Small intestine (tissue), 7 donors: ENCODE results near the gene DNAJB2. TPM values are rescaled to one million over a fixed set of nuclear protein-coding genes. Genes with fewer than 3 reads are reported as not detected.

Experiments used
- DNase-seq, 2 donors: peaks; one replicate each; pipeline versions ENCODE4 v3.0.0 to v3.0.0-alpha.2; 2013
- FAIRE-seq: peaks from 2 replicates; lab custom pipeline; 2012; peaks lifted over from hg19 to GRCh38; lab: Jason Lieb, UNC
- H3K27ac ChIP-seq, 3 donors: one replicate each; pipeline ENCODE4 v1.5.1; 2013; ENCODE audit warnings: low read length in 2 of 3, mild to moderate bottlenecking in 2 of 3, control low read depth in 1 of 3, inconsistent platforms in 1 of 3, low read depth in 1 of 3, moderate library complexity in 1 of 3
- H3K27me3 ChIP-seq, 3 donors: one replicate each; pipeline ENCODE4 v1.6.1; 2013; ENCODE audit warnings: low read length in 3 of 3, inconsistent platforms in 1 of 3; ENCODE audit not compliant: control insufficient read depth in 3 of 3, insufficient read depth in 3 of 3
- H3K36me3 ChIP-seq, 3 donors: one replicate each; pipeline ENCODE4 v1.6.1; 2013; ENCODE audit warnings: low read length in 3 of 3, inconsistent platforms in 1 of 3, low read depth in 1 of 3, mild to moderate bottlenecking in 1 of 3, moderate library complexity in 1 of 3; ENCODE audit not compliant: control insufficient read depth in 3 of 3, insufficient read depth in 2 of 3
- H3K4me1 ChIP-seq, 3 donors: one replicate each; pipeline ENCODE4 v1.6.1; 2013; ENCODE audit warnings: low read length in 2 of 3, inconsistent platforms in 1 of 3, low read depth in 1 of 3, mild to moderate bottlenecking in 1 of 3, moderate library complexity in 1 of 3; ENCODE audit not compliant: control insufficient read depth in 3 of 3, insufficient read depth in 2 of 3
- H3K4me3 ChIP-seq, 3 donors: one replicate each; pipeline ENCODE4 v1.5.1; 2013; ENCODE audit warnings: low read length in 3 of 3, control low read depth in 1 of 3, inconsistent platforms in 1 of 3, low read depth in 1 of 3, mild to moderate bottlenecking in 1 of 3, moderate library complexity in 1 of 3
- H3K9me3 ChIP-seq, 2 donors: one replicate each; pipeline ENCODE4 v1.6.1; 2013; ENCODE audit warnings: low read depth in 1 of 2, low read length in 1 of 2; ENCODE audit not compliant: control insufficient read depth in 2 of 2, insufficient read depth in 1 of 2
- WGBS, 3 donors: extraction: QIAGEN DNeasy Blood & Tissue Kit; methylation state at CpG; one replicate each; pipeline ENCODE4 v1.1.7; 2013; 5-methylcytosine and 5-hydroxymethylcytosine counted together
- polyA plus RNA-seq, 4 donors: library from polyadenylated mRNA; stranded (reverse) in 3 of 4; unstranded in 1 of 4; fragments of 200-250 nt in 3 of 4; fragments of 120-200 nt in 1 of 4; gene quantifications; one replicate each; pipeline versions ENCODE4 v1.2.1 to v1.2.3, GENCODE V29; 2013
- donor health status: healthy with polysubstance abuse.
- donor health status: control.
- donor health status: control.
- donor health status: Bipolar disorder and iron deficiency.
- donor health status: healthy.

The DNAJB2 gene
- polyA plus RNA-seq, 4 donors: 43.3 to 65.8 (median 57.7) TPM

DNA sequence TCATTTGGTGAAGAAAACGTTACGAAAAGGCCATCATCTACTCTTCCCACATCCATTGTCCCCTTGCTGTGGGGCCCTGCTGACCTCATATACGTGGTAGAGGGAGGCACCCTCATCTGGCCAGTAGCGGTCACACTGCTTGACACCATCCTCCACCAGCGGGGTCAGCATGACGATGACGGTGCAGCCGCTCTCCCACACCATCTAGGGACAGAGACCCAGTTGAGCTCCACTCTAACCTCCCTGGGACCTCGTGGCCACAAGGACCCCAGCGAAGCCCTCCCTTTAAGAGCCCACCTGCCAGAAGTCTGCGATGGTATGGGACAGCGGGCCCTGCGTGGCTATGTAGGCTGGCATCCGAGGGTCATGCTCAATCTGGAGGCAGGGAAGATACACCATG, 17.0 kb downstream of the DNAJB2 start:
- Histone ChIP-seq H3K4me3 (no peak overlapping the region), H3K4me1 (peaks cover 0 to 6% (median 0%) of the 10 kb centered on the region in 3 donors), H3K27ac (no peak overlapping the region), H3K27me3 (peaks cover 0 to 26% (median 7%) of the 10 kb centered on the region in 3 donors), H3K36me3 (no peaks in the 10 kb centered on the region), H3K9me3 (no peaks in the 10 kb centered on the region)
- no peak for DNase-seq
- FAIRE-seq: no peak
- WGBS, 3 donors: 86 to 92% (median 89%) methylated on average over 14 of the region's 14 CpGs

GRCh38 chr2:219296631-219297391, 17.6 kb downstream of the DNAJB2 start:
- Histone ChIP-seq H3K4me3 (no peak overlapping the region), H3K27me3 (peaks cover 0 to 32% (median 7%) of the 10 kb centered on the region in 3 donors), H3K4me1 (peaks cover 0 to 6% (median 0%) of the 10 kb centered on the region in 3 donors), H3K27ac (no peak overlapping the region), H3K36me3 (no peaks in the 10 kb centered on the region), H3K9me3 (no peaks in the 10 kb centered on the region)
- FAIRE-seq: no peak
- no peak for DNase-seq
- 67 to 84% (median 79%) methylated on average over 24 to 25 of the region's 25 CpGs for WGBS, 3 donors

- DNase-seq (no peak), FAIRE-seq (no peak)
- WGBS, 3 donors: 78 to 83% (median 79%) methylated on average over 14 of the region's 14 CpGs
- Histone ChIP-seq H3K4me3 (no peak overlapping the region), H3K27ac (no peak overlapping the region), H3K4me1 (peaks cover 0 to 6% (median 0%) of the 10 kb centered on the region in 3 donors), H3K9me3 (no peaks in the 10 kb centered on the region), H3K27me3 (peaks cover 0 to 43% (median 7%) of the 10 kb centered on the region in 3 donors), H3K36me3 (no peaks in the 10 kb centered on the region)
Measured at GRCh38 chr2:219297766-219298456, 18.7 kb downstream of the DNAJB2 start.

- Histone ChIP-seq H3K27me3 (peaks cover 0 to 52% (median 7%) of the 10 kb centered on the region in 3 donors), H3K9me3 (no peaks in the 10 kb centered on the region), H3K4me1 (peaks cover 0 to 6% (median 0%) of the 10 kb centered on the region in 3 donors), H3K4me3 (no peak overlapping the region), H3K27ac (no peak overlapping the region), H3K36me3 (no peaks in the 10 kb centered on the region)
- FAIRE-seq: no peak
- peak; percentile 82 to 89 for DNase-seq
- 19 to 22% (median 20%) methylated on average over 15 of the region's 15 CpGs for WGBS, 3 donors
Measured at GRCh38 chr2:219298759-219299371, 19.7 kb downstream of the DNAJB2 start.

- peaks cover 0 to 52% (median 7%) of the 10 kb centered on the region in 3 donors for H3K27me3 ChIP-seq
- 69 to 79% (median 77%) methylated on average over 6 of the region's 6 CpGs for WGBS, 3 donors
- no peak for FAIRE-seq
Measured at GRCh38 chr2:219299372-219299760, 20.2 kb downstream of the DNAJB2 start.

DNA sequence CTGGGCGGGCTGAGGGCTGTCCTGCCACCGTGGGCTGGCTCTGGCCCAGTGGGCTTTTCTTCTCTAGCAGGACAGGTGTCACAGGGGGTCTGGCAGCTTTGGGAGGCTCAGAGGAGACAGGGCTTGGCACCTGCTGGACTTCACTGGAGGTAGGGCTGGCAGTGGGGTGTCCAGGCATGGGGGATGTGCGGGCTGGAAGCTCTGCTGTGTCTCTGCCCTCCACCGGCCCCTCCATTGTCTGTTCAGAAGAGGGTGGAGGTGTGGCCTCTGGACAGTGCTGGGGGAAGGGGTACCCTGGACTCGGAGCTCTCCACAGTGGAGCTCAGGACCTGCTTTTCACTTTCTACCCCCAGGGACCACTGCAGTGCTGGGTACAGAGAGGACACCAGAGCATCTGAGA, 20.9 kb downstream of the DNAJB2 start:
- 59 to 62% (median 62%) methylated on average over 5 of the region's 5 CpGs for WGBS, 3 donors
- DNase-seq (no peak), FAIRE-seq (no peak)
- Histone ChIP-seq H3K36me3 (no peaks in the 10 kb centered on the region), H3K4me3 (no peak overlapping the region), H3K27ac (no peak overlapping the region), H3K9me3 (no peaks in the 10 kb centered on the region), H3K4me1 (peaks cover 0 to 2% (median 0%) of the 10 kb centered on the region in 3 donors), H3K27me3 (peaks cover 0 to 52% (median 7%) of the 10 kb centered on the region in 3 donors)

More at GRCh38 chr2:219299372-219299760, 20.2 kb downstream of the DNAJB2 start:
- Histone ChIP-seq H3K27ac (no peak overlapping the region), H3K4me1 (peaks cover 0 to 3% (median 0%) of the 10 kb centered on the region in 3 donors), H3K36me3 (no peaks in the 10 kb centered on the region), H3K9me3 (no peaks in the 10 kb centered on the region), H3K4me3 (no peak overlapping the region)
- DNase-seq: no peak

- Histone ChIP-seq H3K4me3 (no peak overlapping the region), H3K27me3 (peaks cover 0 to 59% (median 7%) of the 10 kb centered on the region in 3 donors), H3K36me3 (no peaks in the 10 kb centered on the region), H3K27ac (no peak overlapping the region), H3K4me1 (no peaks in the 10 kb centered on the region), H3K9me3 (no peaks in the 10 kb centered on the region)
- DNase-seq (no peak), FAIRE-seq (no peak)
- 55 to 66% (median 59%) methylated on average over 10 to 11 of the region's 11 CpGs for WGBS, 3 donors
Measured at GRCh38 chr2:219302412-219302968, 23.3 kb downstream of the DNAJB2 start.

DNA sequence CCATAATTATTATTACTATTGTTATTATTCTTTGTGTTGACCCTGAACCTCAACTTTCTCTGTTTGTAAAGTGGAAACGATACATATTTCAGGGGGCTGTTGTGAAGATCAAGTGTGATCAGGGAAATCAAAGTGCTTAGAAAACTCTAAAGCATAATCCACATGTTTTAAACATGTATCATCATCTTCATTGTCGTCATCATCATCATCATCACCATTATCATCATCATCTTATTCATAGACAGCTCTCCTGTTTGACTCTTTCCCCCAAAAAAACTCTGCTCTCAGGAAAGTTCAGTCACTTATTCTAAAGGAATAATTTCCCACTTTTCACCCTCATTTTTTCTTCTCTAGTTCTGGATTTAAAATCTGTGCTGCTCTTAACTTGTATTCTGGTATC, 25.1 kb downstream of the DNAJB2 start:
- H3K9me3 ChIP-seq: no peaks in the 10 kb centered on the region
- H3K36me3 ChIP-seq: no peaks in the 10 kb centered on the region
- DNase-seq (no peak), FAIRE-seq (no peak)
- H3K4me3 ChIP-seq: no peak overlapping the region
- 56 to 60% (median 56%) methylated on average over 2 of the region's 2 CpGs for WGBS, 3 donors
- no peaks in the 10 kb centered on the region for H3K4me1 ChIP-seq
- no peak overlapping the region for H3K27ac ChIP-seq
- peaks cover 0 to 72% (median 12%) of the 10 kb centered on the region in 3 donors for H3K27me3 ChIP-seq
